Prostate gland (tissue), 2 donors: Measurements from ENCODE around the gene SHISAL1.
"Not testable (repeated sequence)": the region's sequence is repeated elsewhere in the genome, so short reads cannot be mapped to it uniquely, and the experiment has no call there.

ENCODE experiments used
- CTCF ChIP-seq, 4 experiments: fragments of 200-600 bp in 2 of 4; fragments of 450-650 bp in 2 of 4; sonication (generic) in 2 of 4; IDR thresholded peaks; 1 replicate in 3 of 4; 2 replicates in 1 of 4; pipeline ENCODE4 v1.5.1; 2016 to 2019; ENCODE audit warnings: antibody characterized with exemption in 4 of 4, mild to moderate bottlenecking in 2 of 4, moderate library complexity in 2 of 4
- POLR2AphosphoS5 ChIP-seq: sonication (generic); formaldehyde crosslinking; IDR thresholded peaks from one replicate; pipeline ENCODE4 v1.6.1; 2017; ENCODE audit warnings: antibody characterized with exemption

DNA sequence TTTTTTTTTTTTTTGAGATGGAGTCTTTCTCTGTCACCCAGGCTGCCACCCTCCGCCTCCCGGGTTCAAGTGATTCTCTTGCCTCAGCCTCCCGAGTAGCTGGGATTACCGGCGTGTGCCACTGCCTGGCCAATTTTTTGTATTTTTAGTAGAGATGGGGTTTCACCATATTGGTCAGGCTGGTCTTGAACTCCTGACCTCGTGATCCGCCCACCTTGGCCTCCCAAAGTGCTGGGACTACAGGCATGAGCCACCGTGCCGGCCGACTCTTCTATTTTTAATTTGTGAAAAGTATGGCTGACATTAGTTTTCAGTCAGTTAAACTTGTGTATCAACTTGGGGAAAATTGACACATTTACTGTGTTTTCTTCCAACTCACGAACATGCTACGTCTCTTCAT, 78.4 kb downstream of the SHISAL1 start:
- not testable (repeated sequence) for TF ChIP-seq POLR2AphosphoS5; CTCF (IDR thresholded peaks at IDR 0.05)
